ENCODE results near the gene VPS54.

DNA sequence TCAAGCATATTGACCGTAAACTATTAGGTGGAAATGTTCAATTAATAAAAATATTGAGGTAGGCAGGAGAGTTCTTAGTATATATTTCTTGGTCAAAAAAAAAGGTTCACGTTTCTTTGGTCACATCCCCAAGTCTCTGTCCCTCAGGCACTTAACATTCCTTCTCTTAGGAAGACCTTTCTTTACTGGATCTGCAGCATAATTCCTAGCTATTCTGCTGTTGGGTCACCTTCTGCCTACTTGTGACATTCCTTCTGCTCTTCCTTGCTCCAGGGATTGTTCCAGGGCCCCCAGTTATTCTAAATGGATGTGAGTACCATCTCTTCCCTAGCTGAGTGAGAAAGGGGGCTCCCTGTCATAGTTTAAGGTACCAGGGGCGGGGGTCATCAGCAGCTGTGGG lies 173.4 kb downstream of the VPS54 start:
- TF ChIP-seq, protein P1, sequence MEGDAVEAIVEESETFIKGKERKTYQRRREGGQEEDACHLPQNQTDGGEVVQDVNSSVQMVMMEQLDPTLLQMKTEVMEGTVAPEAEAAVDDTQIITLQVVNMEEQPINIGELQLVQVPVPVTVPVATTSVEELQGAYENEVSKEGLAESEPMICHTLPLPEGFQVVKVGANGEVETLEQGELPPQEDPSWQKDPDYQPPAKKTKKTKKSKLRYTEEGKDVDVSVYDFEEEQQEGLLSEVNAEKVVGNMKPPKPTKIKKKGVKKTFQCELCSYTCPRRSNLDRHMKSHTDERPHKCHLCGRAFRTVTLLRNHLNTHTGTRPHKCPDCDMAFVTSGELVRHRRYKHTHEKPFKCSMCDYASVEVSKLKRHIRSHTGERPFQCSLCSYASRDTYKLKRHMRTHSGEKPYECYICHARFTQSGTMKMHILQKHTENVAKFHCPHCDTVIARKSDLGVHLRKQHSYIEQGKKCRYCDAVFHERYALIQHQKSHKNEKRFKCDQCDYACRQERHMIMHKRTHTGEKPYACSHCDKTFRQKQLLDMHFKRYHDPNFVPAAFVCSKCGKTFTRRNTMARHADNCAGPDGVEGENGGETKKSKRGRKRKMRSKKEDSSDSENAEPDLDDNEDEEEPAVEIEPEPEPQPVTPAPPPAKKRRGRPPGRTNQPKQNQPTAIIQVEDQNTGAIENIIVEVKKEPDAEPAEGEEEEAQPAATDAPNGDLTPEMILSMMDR (IDR thresholded peaks at IDR 0.05) = no peak
- no peak for TF ChIP-seq EP300 (IDR thresholded peaks at IDR 0.05; ENCODE audit: low read depth)
